MV-4-11 (cell line): ENCODE results near the gene FOXJ3.
"Not testable (repeated sequence)": the region's sequence is repeated elsewhere in the genome, so short reads cannot be mapped to it uniquely, and the experiment has no call there.

Experiments
- DNase-seq: peaks from one replicate; lab custom pipeline; 2025; lab: John Stamatoyannopoulos, UW

The FOXJ3 gene

DNA sequence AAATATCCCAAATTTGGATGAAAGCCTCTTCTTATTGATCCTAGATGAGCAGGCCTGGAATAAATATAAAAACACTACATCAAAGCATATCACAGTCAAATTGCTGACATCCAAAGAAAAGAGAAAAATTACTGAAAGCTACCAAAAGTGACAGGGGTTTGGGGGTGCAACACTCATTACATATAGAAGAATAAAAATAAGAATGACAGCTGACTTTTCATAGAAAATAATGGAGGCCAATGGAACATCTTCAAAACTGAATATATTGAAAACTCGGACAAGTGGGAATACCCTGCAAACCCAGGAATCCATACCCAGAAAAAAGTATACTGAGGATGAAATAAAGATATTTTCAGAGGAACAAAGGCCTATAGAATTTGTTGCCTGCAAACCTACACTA lies 84.0 kb downstream of the FOXJ3 start:
- no peak for DNase-seq

DNA sequence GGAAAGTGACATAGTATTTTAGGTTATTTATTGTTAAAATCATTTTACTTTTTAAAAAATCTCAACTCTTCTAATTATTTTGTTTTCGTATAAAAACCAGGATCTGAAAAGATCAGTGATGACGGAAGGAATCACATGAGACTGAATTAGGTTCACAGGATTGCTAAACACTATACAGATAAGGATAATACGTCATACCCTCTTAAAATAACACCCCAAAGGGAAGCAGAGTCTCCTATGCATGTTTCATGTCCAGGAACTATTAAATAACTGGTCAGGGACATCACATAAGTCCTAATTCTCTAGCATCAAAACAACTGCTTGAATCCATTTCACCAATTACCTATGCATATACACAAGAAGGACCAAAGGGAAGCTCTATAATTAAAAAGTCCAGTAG lies 84.9 kb downstream of the FOXJ3 start:
- DNase-seq: no peak

GRCh38 chr1:42240966-42241755 lies 93.9 kb downstream of the FOXJ3 start:
- DNase-seq: no peak

- DNase-seq: no peak
Observed at GRCh38 chr1:42239555-42239954, 95.5 kb downstream of the FOXJ3 start.

- no peak for DNase-seq
Observed at GRCh38 chr1:42239041-42239440, 96.0 kb downstream of the FOXJ3 start.

DNA sequence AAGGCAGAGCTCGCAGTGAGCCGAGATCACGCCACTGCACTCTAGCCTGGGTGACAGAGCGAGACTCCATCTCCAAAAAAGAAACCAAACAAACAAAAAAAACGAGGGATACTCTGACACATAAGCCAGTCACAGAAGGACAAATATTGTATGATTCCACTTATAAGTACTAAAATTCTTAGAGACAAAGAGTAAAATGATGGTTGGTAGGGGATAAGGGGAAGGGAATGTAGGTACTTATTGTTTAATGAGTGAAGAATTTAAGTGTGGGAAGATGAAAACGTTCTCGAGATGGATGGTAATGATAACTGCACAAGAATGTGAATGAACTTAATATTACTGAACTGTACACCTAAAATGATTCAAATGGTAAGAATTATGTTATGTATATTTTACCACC lies 103.8 kb downstream of the FOXJ3 start:
- no peak for DNase-seq

DNA sequence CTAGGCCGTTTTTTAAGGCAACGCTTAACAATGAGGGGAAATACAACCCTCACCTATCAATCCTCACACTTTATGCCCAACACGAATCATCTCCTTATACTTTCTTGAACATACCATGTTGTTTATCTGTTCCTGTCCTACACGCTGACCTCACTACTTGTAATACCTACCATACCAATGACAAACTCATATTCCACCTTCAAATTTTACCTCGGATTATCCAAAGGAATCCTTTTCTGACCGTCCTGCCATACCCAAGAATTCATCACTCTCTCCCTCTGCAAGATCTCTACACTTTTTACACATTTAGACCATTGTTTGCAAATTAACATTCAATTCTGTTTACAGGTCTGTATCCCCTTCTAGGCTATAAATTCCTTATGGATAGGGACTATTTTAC lies 106.1 kb downstream of the FOXJ3 start:
- DNase-seq: no peak

- DNase-seq: no peak
Observed at GRCh38 chr1:42223036-42223435, 112.0 kb downstream of the FOXJ3 start.

- no peak for DNase-seq
Observed at GRCh38 chr1:42221952-42222606, 113.0 kb downstream of the FOXJ3 start.

DNA sequence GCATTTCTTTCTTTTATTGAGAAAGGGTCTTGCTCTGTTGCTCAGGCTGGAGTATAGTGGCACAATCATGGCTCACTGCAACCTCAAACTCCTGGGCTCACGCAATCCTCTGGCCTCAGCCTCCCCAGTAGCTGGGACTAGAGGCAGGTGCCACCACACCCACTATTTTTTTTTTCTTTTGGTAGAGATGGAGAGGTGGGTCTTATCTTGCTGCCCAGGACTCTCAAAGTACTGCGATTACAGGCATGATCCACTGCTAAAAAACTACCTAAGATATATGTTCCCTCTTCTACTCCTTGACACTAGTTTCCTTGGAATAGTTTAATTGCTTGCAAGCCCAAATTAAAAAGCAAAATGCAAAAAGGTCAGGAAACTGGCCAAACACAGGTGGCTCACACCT lies 113.6 kb downstream of the FOXJ3 start:
- no peak for DNase-seq

DNA sequence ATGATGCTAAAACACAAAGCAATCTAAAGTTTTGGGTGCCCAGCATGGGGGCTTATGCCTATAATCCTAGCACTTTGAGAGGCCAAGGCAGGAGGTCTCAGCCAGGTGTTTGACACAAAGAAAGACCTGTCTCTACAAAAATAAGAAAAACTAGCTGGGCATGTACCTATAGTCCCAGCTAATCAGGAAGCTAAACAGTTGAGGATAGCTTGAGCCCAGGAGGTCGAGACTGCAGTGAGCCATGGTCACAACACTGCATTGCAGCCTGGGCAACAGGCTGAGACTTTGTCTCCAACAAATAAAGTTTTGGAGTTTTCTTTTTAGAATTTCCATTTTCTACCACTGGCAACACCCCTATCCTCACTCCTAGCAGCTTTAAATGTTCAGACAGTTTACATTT lies 115.4 kb downstream of the FOXJ3 start:
- no peak for DNase-seq

GRCh38 chr1:42214447-42214871 lies 120.6 kb downstream of the FOXJ3 start:
- DNase-seq: peak; percentile 66

DNA sequence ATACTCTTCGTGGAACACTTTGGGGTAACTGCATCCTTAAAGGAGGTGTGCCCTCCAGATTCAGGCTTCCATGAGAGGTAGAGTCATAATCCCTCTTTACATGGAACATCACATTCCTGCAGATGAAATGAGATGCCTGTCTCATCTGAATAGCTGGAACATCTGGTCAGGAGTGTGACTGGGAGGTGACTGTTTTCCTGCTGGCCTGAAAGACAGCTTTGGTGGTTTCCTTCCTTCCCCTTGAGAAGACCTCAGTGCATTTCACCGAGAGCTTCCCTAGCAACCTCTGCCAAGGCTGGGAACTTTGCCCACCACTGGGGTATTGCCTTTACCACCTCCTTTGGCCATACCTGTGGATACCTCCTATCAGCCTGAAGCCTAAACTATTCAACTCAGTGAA lies 123.8 kb downstream of the FOXJ3 start:
- no peak for DNase-seq

GRCh38 chr1:42210421-42211133 lies 124.5 kb downstream of the FOXJ3 start:
- no peak for DNase-seq

DNA sequence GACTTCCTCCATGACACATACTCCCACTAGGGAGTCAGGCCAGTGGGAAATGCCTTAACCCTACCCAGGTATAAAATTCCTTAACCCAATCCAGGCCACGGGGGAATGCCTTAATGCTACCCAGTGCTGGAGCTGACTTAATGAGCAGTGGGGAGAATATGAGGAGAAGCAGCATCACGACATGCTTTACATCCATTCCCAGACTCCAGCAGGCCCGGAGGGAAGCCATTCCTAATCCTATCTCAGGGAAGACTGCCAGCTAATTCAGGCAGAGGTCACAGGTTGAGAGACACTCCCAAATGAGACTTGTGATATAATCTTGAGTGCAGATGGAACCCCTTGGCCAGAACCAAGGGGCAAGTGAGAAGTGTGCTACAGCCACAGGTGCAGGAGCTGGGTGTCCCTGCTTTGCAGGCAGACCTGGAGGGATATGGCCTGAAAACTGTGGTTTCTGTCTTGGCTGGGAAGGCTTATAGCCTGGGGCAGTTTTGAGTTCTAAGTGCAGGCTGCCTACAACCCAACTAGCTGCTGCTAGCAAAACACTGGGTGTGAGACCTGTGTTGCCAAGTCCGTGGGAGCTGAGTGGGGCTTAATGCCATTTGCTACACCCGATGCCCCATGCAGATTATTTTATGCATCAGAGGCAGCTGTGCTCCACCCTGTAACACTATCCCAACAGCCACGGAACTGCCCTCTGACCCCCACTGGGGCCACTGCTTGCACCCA lies 125.3 kb downstream of the FOXJ3 start:
- DNase-seq: no peak

- DNase-seq: not testable (repeated sequence)
Observed at GRCh38 chr1:42206930-42207329, 128.1 kb downstream of the FOXJ3 start.

DNA sequence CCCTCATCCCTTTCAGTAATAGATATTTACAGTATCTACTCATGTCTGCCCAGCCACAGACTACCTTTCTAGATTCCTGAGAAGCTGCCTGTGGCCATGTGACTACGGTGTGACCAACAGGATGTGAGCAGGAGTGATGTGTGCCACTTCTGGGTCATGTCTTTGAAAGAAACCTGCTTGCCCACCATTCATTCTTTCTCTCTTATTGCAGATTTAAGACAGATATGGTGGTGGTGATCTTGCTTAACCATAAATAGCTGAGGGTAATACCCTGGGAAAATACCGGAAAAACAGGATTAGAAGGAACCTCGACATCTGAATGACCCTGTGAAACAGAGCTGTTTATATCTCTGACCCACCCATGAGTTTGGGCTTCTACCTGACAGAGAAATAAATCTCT lies 128.9 kb downstream of the FOXJ3 start:
- DNase-seq: peak; percentile 47

- no peak for DNase-seq
Observed at GRCh38 chr1:42201986-42202385, 133.0 kb downstream of the FOXJ3 start.

DNA sequence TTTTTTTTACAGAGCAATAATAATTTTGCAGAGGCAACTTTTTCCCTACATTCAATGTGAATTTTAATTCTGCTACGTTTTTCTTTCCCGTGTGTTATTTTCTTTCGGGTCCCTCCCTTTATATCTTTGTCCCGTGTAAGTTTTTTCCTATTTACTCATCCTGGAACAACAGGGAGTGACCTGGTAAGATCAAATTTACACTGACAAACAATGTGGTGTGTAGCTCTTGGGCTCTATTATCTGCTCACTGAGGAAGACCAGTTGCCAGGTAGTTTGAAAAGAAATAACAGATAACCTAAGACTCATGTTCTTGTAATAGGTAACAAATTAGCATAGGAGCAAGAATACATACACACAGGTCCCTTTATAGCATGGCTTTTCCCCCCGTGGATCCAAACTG lies 136.8 kb downstream of the FOXJ3 start:
- DNase-seq: no peak

DNA sequence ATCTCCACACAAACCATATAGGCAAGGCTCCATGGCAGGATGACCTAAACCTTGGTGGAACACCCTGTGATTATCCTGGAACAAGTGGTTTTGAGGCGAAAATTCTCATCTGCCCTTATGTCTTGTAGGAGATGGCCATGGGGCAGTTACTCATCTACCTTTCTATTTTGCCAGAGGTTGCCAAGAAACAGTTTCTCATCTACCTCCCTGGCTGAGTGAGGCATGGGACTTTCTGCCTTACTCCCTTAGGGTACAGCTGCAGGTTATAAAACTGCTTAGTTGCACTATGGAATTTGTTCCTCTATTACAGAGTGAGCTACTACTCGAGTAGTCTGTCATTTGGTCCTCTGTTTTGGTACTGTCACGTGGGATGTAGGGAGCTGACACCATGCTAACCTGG lies 139.2 kb downstream of the FOXJ3 start:
- no peak for DNase-seq

DNA sequence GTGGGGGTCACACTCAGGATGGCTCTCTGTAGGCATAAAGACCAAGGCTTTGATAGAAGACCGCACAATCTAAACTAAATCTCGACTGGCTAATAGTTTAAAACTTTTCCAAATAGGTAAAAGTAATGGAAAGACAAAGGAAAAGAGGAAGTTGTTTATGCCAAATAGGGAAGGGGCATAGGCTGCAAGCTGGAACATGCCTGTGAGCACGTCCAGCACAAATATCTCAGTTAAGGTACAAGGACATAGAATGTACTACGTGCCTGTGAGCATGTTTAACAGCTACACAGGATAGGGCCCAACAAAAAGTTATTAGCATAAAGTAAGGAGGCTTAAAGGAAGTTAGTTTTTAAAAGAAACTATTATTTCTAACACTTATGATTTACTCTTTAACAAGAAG lies 142.9 kb downstream of the FOXJ3 start:
- DNase-seq: no peak

GRCh38 chr1:42191319-42191718 lies 143.7 kb downstream of the FOXJ3 start:
- DNase-seq: no peak
